ENCODE measurements around the gene PLA2G4E.

GRCh38 chr15:41941644-41942415, 79.0 kb downstream of the PLA2G4E start:
- TF ChIP-seq EZH2 (IDR thresholded peaks at IDR 0.05; ENCODE audit: low read length) (no peak), CTCF (optimal IDR thresholded peaks at IDR 0.05 in 1 of 3, IDR thresholded peaks at IDR 0.05 in 1 of 3, conservative IDR thresholded peaks at IDR 0.05 in 1 of 3; ENCODE audit: extremely low read depth in 1 of 3, insufficient read depth in 2 of 3, low read length in 3 of 3) (no peak)

All from keratinocyte (primary cell).